ENCODE data around the gene OSGIN1. TPM values are rescaled to one million over a fixed set of nuclear protein-coding genes. Genes with fewer than 3 reads are reported as not detected.

OSGIN1 gene
- total RNA-seq, 1 experiment from 2014 or later, result 21.8 TPM

- no peaks in the 10 kb centered on the region for H3K27me3 Mint-ChIP-seq (ENCODE audit: insufficient read depth, unreplicated experiment)
- DNase-seq, result no peak
- Histone ChIP-seq H3K27me3 (replicated peaks; ENCODE audit: control insufficient read depth, insufficient read depth, low read length) (no peaks in the 10 kb centered on the region), H3K9me3 (no peaks in the 10 kb centered on the region), H3K4me3 (ENCODE audit: low read depth, low read length) (no peak overlapping the region), H3K36me3 (ENCODE audit: control insufficient read depth, insufficient read depth, low read length) (no peaks in the 10 kb centered on the region), H3K4me1 (peaks cover 38% of the 10 kb centered on the region)
- intact Hi-C loops (cut with micrococcal nuclease; ENCODE audit: unreplicated experiment), result no loop called here
- TF ChIP-seq CTCF (IDR thresholded peaks at IDR 0.05; ENCODE audit: insufficient read depth in 1 of 2, low read depth in 1 of 2, low read length in 1 of 2, severe bottlenecking in 1 of 2, unreplicated experiment in 1 of 2), result no peak
- no peaks in the 10 kb centered on the region for H3K36me3 Mint-ChIP-seq (ENCODE audit: insufficient read depth, unreplicated experiment)
- no TSS peak for BruUV-seq (replicated peaks)
- peaks cover 14% of the 10 kb centered on the region for H3K4me1 Mint-ChIP-seq (ENCODE audit: low read depth, unreplicated experiment)
- ChIA-PET POLR2A (no interaction called here), CTCF (no interaction called here)
- no peak overlapping the region for H3K27ac Mint-ChIP-seq (ENCODE audit: unreplicated experiment)
- no peaks in the 10 kb centered on the region for H3K9me3 Mint-ChIP-seq (ENCODE audit: unreplicated experiment)
- no peak overlapping the region for H3K4me3 Mint-ChIP-seq (ENCODE audit: unreplicated experiment)
These were observed 6.8 kb upstream of the OSGIN1 start for GRCh38 chr16:83946154-83946780.

GRCh38 chr16:83946781-83947566 is 6.1 kb upstream of the OSGIN1 start:
- Mint-ChIP-seq H3K36me3 (ENCODE audit: insufficient read depth, unreplicated experiment) (no peaks in the 10 kb centered on the region), H3K4me3 (ENCODE audit: unreplicated experiment) (no peak overlapping the region), H3K9me3 (ENCODE audit: unreplicated experiment) (no peaks in the 10 kb centered on the region), H3K4me1 (ENCODE audit: low read depth, unreplicated experiment) (peaks cover 14% of the 10 kb centered on the region), H3K27ac (ENCODE audit: unreplicated experiment) (no peak overlapping the region), H3K27me3 (ENCODE audit: insufficient read depth, unreplicated experiment) (no peaks in the 10 kb centered on the region)
- DNase-seq, result no peak
- BruUV-seq (replicated peaks), result no TSS peak
- Histone ChIP-seq H3K36me3 (ENCODE audit: control insufficient read depth, insufficient read depth, low read length) (no peaks in the 10 kb centered on the region), H3K27me3 (replicated peaks; ENCODE audit: control insufficient read depth, insufficient read depth, low read length) (no peaks in the 10 kb centered on the region), H3K4me1 (peaks cover 36% of the 10 kb centered on the region), H3K9me3 (no peaks in the 10 kb centered on the region), H3K4me3 (ENCODE audit: low read depth, low read length) (no peak overlapping the region)
- POLR2A ChIA-PET, result interaction anchor here (0.6 kb wide), 1 partner anchor 16 kb away, joined by 3 read pairs; no protein-coding TSS in a partner anchor
- intact Hi-C loops (cut with micrococcal nuclease; ENCODE audit: unreplicated experiment), result no loop called here
- TF ChIP-seq CTCF (IDR thresholded peaks at IDR 0.05; ENCODE audit: insufficient read depth in 1 of 2, low read depth in 1 of 2, low read length in 1 of 2, severe bottlenecking in 1 of 2, unreplicated experiment in 1 of 2), result no peak
- CTCF ChIA-PET, result interaction anchor here (0.5 kb wide), 1 partner anchor 11 kb away, joined by 4 read pairs; no protein-coding TSS in a partner anchor

- Histone ChIP-seq H3K27me3 (replicated peaks; ENCODE audit: control insufficient read depth, insufficient read depth, low read length) (no peaks in the 10 kb centered on the region), H3K4me1 (peaks cover 35% of the 10 kb centered on the region), H3K36me3 (ENCODE audit: control insufficient read depth, insufficient read depth, low read length) (no peaks in the 10 kb centered on the region), H3K9me3 (no peaks in the 10 kb centered on the region), H3K4me3 (ENCODE audit: low read depth, low read length) (no peak overlapping the region)
- Mint-ChIP-seq H3K4me3 (ENCODE audit: unreplicated experiment) (no peak overlapping the region), H3K36me3 (ENCODE audit: insufficient read depth, unreplicated experiment) (no peaks in the 10 kb centered on the region), H3K27me3 (ENCODE audit: insufficient read depth, unreplicated experiment) (no peaks in the 10 kb centered on the region), H3K4me1 (ENCODE audit: low read depth, unreplicated experiment) (peaks cover 12% of the 10 kb centered on the region), H3K9me3 (ENCODE audit: unreplicated experiment) (no peaks in the 10 kb centered on the region), H3K27ac (ENCODE audit: unreplicated experiment) (no peak overlapping the region)
- intact Hi-C loops (cut with micrococcal nuclease; ENCODE audit: unreplicated experiment), result no loop called here
- POLR2A ChIA-PET, result interaction anchor here (0.6 kb wide), 1 partner anchor 16 kb away, joined by 3 read pairs; no protein-coding TSS in a partner anchor
- DNase-seq, result no peak
- BruUV-seq (replicated peaks), result no TSS peak
- CTCF ChIA-PET, result interaction anchor here (0.5 kb wide), 1 partner anchor 10 kb away, joined by 4 read pairs; no protein-coding TSS in a partner anchor
- TF ChIP-seq CTCF (IDR thresholded peaks at IDR 0.05; ENCODE audit: insufficient read depth in 1 of 2, low read depth in 1 of 2, low read length in 1 of 2, severe bottlenecking in 1 of 2, unreplicated experiment in 1 of 2), result no peak
These were observed 5.3 kb upstream of the OSGIN1 start for GRCh38 chr16:83947642-83948234.
